CD14-positive monocyte (primary cell): ENCODE measurements around the gene SCGB3A1. TPM values are rescaled to one million over a fixed set of nuclear protein-coding genes. Genes with fewer than 3 reads are reported as not detected.

Experiments used
- DNase-seq, 3 donors: peaks; one replicate each; pipeline ENCODE4 v3.0.0-alpha.2; 2011 to 2022
- H2AFZ ChIP-seq: 2 replicates; pipeline ENCODE4 v1.6.0; 2012; ENCODE audit warnings: mild to moderate bottlenecking, low read depth, low read length, inconsistent platforms; ENCODE audit not compliant: insufficient read depth, poor library complexity, severe bottlenecking
- H3K27ac ChIP-seq, 2 donors: 1 replicate in 1 of 2; 2 replicates in 1 of 2; pipeline ENCODE4 v1.5.1; 2012 to 2013; ENCODE audit warnings: low read length in 2 of 2, control low read depth in 1 of 2, inconsistent platforms in 1 of 2, low read depth in 1 of 2, mild to moderate bottlenecking in 1 of 2
- H3K27me3 ChIP-seq, 2 donors: one replicate each; pipeline versions ENCODE4 v1.6.0 to v1.6.1; 2011 to 2013; ENCODE audit warnings: low read length in 2 of 2; ENCODE audit not compliant: control insufficient read depth in 2 of 2, insufficient read depth in 2 of 2
- H3K36me3 ChIP-seq, 2 donors: replicated peaks in 1 of 2; 1 replicate in 1 of 2; 2 replicates in 1 of 2; pipeline versions ENCODE4 v1.5.1 to v1.6.1; 2012 to 2013; ENCODE audit warnings: low read length in 2 of 2, control low read depth in 1 of 2, inconsistent platforms in 1 of 2, mild to moderate bottlenecking in 1 of 2; ENCODE audit not compliant: insufficient read depth in 2 of 2, control insufficient read depth in 1 of 2
- H3K4me1 ChIP-seq, 2 donors: 1 replicate in 1 of 2; 2 replicates in 1 of 2; pipeline versions ENCODE4 v1.5.1 to v1.6.1; 2012 to 2013; ENCODE audit warnings: low read length in 2 of 2, control low read depth in 1 of 2, inconsistent platforms in 1 of 2, mild to moderate bottlenecking in 1 of 2, moderate library complexity in 1 of 2; ENCODE audit not compliant: insufficient read depth in 2 of 2, control insufficient read depth in 1 of 2
- H3K4me2 ChIP-seq: replicated peaks from 2 replicates; pipeline ENCODE3; 2012; ENCODE audit warnings: low read length, moderate library complexity, mild to moderate bottlenecking; ENCODE audit not compliant: poor library complexity, severe bottlenecking; ENCODE audit errors: extremely low read depth
- H3K4me3 ChIP-seq, 3 experiments: fragments of 200-600 bp in 1 of 3; sonication (generic) in 1 of 3; replicated peaks in 1 of 3; 1 replicate in 2 of 3; 2 replicates in 1 of 3; pipeline ENCODE4 v1.5.1; 2011 to 2013; ENCODE audit warnings: low read length in 3 of 3, mild to moderate bottlenecking in 3 of 3, control low read depth in 2 of 3, low read depth in 2 of 3, inconsistent platforms in 1 of 3, moderate library complexity in 1 of 3
- H3K79me2 ChIP-seq: 2 replicates; pipeline ENCODE4 v1.6.0; 2012; ENCODE audit warnings: mild to moderate bottlenecking, control low read depth, inconsistent platforms, low read length, moderate library complexity; ENCODE audit not compliant: insufficient read depth
- H3K9ac ChIP-seq: 2 replicates; pipeline ENCODE4 v1.6.0; 2017; ENCODE audit warnings: low read length, mild to moderate bottlenecking; ENCODE audit not compliant: insufficient read depth, poor library complexity, severe bottlenecking
- H3K9me3 ChIP-seq, 2 donors: replicated peaks in 1 of 2; 1 replicate in 1 of 2; 2 replicates in 1 of 2; pipeline versions ENCODE4 v1.5.1 to v1.6.1; 2012 to 2013; ENCODE audit warnings: low read length in 2 of 2, control low read depth in 1 of 2; ENCODE audit not compliant: control insufficient read depth in 1 of 2, insufficient read depth in 1 of 2
- H4K20me1 ChIP-seq: 2 replicates; pipeline ENCODE4 v1.6.0; 2012; ENCODE audit warnings: mild to moderate bottlenecking, low read length, control low read depth, moderate library complexity; ENCODE audit not compliant: insufficient read depth
- H3K27ac Mint-ChIP-seq, 7 donors: one replicate each; pipeline ENCODE4 v1.8.0; 2020; ENCODE audit warnings: mild to moderate bottlenecking in 7 of 7, mixed read lengths in 7 of 7, moderate library complexity in 6 of 7, inconsistent platforms in 2 of 7
- H3K27me3 Mint-ChIP-seq, 3 donors: one replicate each; pipeline ENCODE4 v1.8.0; 2021 to 2022; ENCODE audit warnings: low read depth in 3 of 3, mild to moderate bottlenecking in 3 of 3, mixed read lengths in 3 of 3, moderate library complexity in 3 of 3, inconsistent platforms in 1 of 3
- H3K36me3 Mint-ChIP-seq, 2 donors: one replicate each; pipeline ENCODE4 v1.8.0; 2020; ENCODE audit warnings: mixed read lengths in 2 of 2, inconsistent platforms in 1 of 2, mild to moderate bottlenecking in 1 of 2
- H3K4me1 Mint-ChIP-seq: one replicate; pipeline ENCODE4 v1.8.0; 2020; ENCODE audit warnings: mild to moderate bottlenecking, mixed read lengths
- H3K4me3 Mint-ChIP-seq, 2 donors: one replicate each; pipeline ENCODE4 v1.8.0; 2020; ENCODE audit warnings: mild to moderate bottlenecking in 2 of 2, mixed read lengths in 2 of 2, moderate library complexity in 1 of 2
- H3K9me3 Mint-ChIP-seq, 7 donors: one replicate each; pipeline ENCODE4 v1.8.0; 2020 to 2022; ENCODE audit warnings: mixed read lengths in 7 of 7, mild to moderate bottlenecking in 6 of 7, moderate library complexity in 6 of 7, inconsistent platforms in 2 of 7
- CTCF ChIP-seq: fragments of 200-600 bp; IDR thresholded peaks from one replicate; pipeline ENCODE4 v1.8.0; 2022; ENCODE audit warnings: antibody characterized with exemption, mild to moderate bottlenecking
- WGBS: methylation state at CpG from one replicate; pipeline ENCODE4 v1.1.5; 2013; ENCODE audit warnings: missing lambda C conversion rate; ENCODE audit not compliant: insufficient coverage; 5-methylcytosine and 5-hydroxymethylcytosine counted together
- intact Hi-C, 2 donors: fragments of 100-400 bp; cut with micrococcal nuclease; formaldehyde crosslinking; loops; one replicate each; pipeline versions ENCODE4 v1.15.0 to v1.15.1; 2023
- polyA plus RNA-seq, 3 donors: library from polyadenylated mRNA; depleted of rRNA in 1 of 3; unstranded in 2 of 3; stranded (reverse) in 1 of 3; fragments of 300-500 nt in 2 of 3; fragments of >200 nt in 1 of 3; fragmentation: Illumina TruSeq in 2 of 3; gene quantifications; 1 replicate in 2 of 3; 2 replicates in 1 of 3; pipeline ENCODE4 v1.2.3, GENCODE V29; 2012 to 2021

SCGB3A1 gene
- polyA plus RNA-seq, 3 donors, result 0.49 to 0.83 (median 0.59) TPM

GRCh38 chr5:180596668-180597231 is 5.5 kb upstream of the SCGB3A1 start:
- intact Hi-C loops, result no loop called here
- Histone ChIP-seq H3K27me3 (peaks cover 0 to 9% of the 10 kb centered on the region in 2 donors), H3K36me3 (no peaks in the 10 kb centered on the region), H3K79me2 (no peaks in the 10 kb centered on the region), H3K9me3 (no peaks in the 10 kb centered on the region), H2AFZ (no peak overlapping the region), H3K9ac (no peak overlapping the region), H3K27ac (no peak overlapping the region), H3K4me3 (no peak overlapping the region), H3K4me2 (no peak overlapping the region), H4K20me1 (no peaks in the 10 kb centered on the region), H3K4me1 (peaks cover 0 to 2% of the 10 kb centered on the region in 2 donors)
- DNase-seq, result no peak
- Mint-ChIP-seq H3K27me3 (peaks cover 17 to 20% (median 19%) of the 10 kb centered on the region in 3 donors), H3K9me3 (peaks cover 0 to 3% (median 0%) of the 10 kb centered on the region in 7 donors), H3K4me3 (no peak overlapping the region), H3K27ac (no peak overlapping the region), H3K36me3 (peaks cover 0 to 2% of the 10 kb centered on the region in 2 donors), H3K4me1 (no peaks in the 10 kb centered on the region)
- WGBS, result 69% methylated on average over 16 of the region's 24 CpGs
- no peak for TF ChIP-seq CTCF

GRCh38 chr5:180596115-180596667 is 4.9 kb upstream of the SCGB3A1 start:
- H3K4me1 Mint-ChIP-seq, result no peaks in the 10 kb centered on the region
- TF ChIP-seq CTCF, result no peak
- Histone ChIP-seq H3K9ac (no peak overlapping the region), H3K27ac (no peak overlapping the region), H3K4me1 (peaks cover 0 to 7% of the 10 kb centered on the region in 2 donors), H3K4me3 (no peak overlapping the region), H3K36me3 (no peaks in the 10 kb centered on the region), H2AFZ (no peak overlapping the region), H3K79me2 (no peaks in the 10 kb centered on the region), H3K4me2 (no peak overlapping the region), H3K27me3 (peaks cover 0 to 9% of the 10 kb centered on the region in 2 donors), H3K9me3 (no peaks in the 10 kb centered on the region), H4K20me1 (no peaks in the 10 kb centered on the region)
- peaks cover 0 to 3% (median 0%) of the 10 kb centered on the region in 7 donors for H3K9me3 Mint-ChIP-seq
- peaks cover 17 to 25% (median 19%) of the 10 kb centered on the region in 3 donors for H3K27me3 Mint-ChIP-seq
- peaks cover 0 to 2% of the 10 kb centered on the region in 2 donors for H3K36me3 Mint-ChIP-seq
- intact Hi-C loops, result no loop called here
- peak overlapping the region in 1 of 7 donors; percentile 61 for H3K27ac Mint-ChIP-seq
- H3K4me3 Mint-ChIP-seq, result no peak overlapping the region
- no peak for DNase-seq
- WGBS, result 96% methylated on average over 11 of the region's 12 CpGs
